Parathyroid adenoma (tissue), 2 donors: ENCODE measurements around the gene PHKB.
"Not testable (repeated sequence)": the region's sequence is repeated elsewhere in the genome, so short reads cannot be mapped to it uniquely, and the experiment has no call there.

Experiments used
- H2AFZ ChIP-seq: fragments of 300-600 bp; sonication (generic); one replicate; pipeline ENCODE4 v1.7.0; 2017; ENCODE audit warnings: antibody characterized with exemption, mild to moderate bottlenecking
- H3K27ac ChIP-seq: fragments of 300-600 bp; sonication (generic); one replicate; pipeline ENCODE4 v1.7.0; 2017
- H3K27me3 ChIP-seq: fragments of 300-600 bp; sonication (generic); one replicate; pipeline ENCODE4 v1.7.0; 2017; ENCODE audit warnings: low read length; ENCODE audit not compliant: control insufficient read depth, insufficient read depth
- H3K36me3 ChIP-seq: fragments of 300-600 bp; sonication (generic); one replicate; pipeline ENCODE4 v1.7.0; 2017; ENCODE audit warnings: low read length; ENCODE audit not compliant: control insufficient read depth, insufficient read depth
- H3K4me1 ChIP-seq: fragments of 300-600 bp; sonication (generic); one replicate; pipeline ENCODE4 v1.7.0; 2017; ENCODE audit warnings: control low read depth
- H3K4me2 ChIP-seq: fragments of 300-600 bp; sonication (generic); one replicate; pipeline ENCODE4 v1.7.0; 2017; ENCODE audit warnings: low read length
- H3K4me3 ChIP-seq: fragments of 300-600 bp; sonication (generic); one replicate; pipeline ENCODE4 v1.7.0; 2017; ENCODE audit warnings: low read depth, low read length
- H3K79me2 ChIP-seq: fragments of 300-600 bp; sonication (generic); one replicate; pipeline ENCODE4 v1.7.0; 2017; ENCODE audit warnings: control low read depth
- H3K9ac ChIP-seq: fragments of 300-600 bp; sonication (generic); one replicate; pipeline ENCODE4 v1.7.0; 2017; ENCODE audit warnings: mild to moderate bottlenecking
- H3K9me3 ChIP-seq: fragments of 300-600 bp; sonication (generic); one replicate; pipeline ENCODE4 v1.7.0; 2017; ENCODE audit warnings: low read length; ENCODE audit not compliant: control insufficient read depth
- CTCF ChIP-seq: fragments of 300-600 bp; sonication (generic); IDR thresholded peaks from one replicate; pipeline ENCODE4 v1.7.0; 2017; ENCODE audit warnings: antibody characterized with exemption, mild to moderate bottlenecking
- donor health status: primary hyperparathyroidism.

PHKB gene

GRCh38 chr16:47551185-47551584, 90.1 kb downstream of the PHKB start:
- H3K4me1 ChIP-seq, H2AFZ ChIP-seq, H3K27me3 ChIP-seq, H3K4me3 ChIP-seq, H3K9me3 ChIP-seq, H3K36me3 ChIP-seq, H3K79me2 ChIP-seq, H3K27ac ChIP-seq, H3K4me2 ChIP-seq, H3K9ac ChIP-seq: not testable (repeated sequence)

- not testable (repeated sequence) for H3K4me2 ChIP-seq, H3K9me3 ChIP-seq, H3K27me3 ChIP-seq, H2AFZ ChIP-seq, H3K4me1 ChIP-seq, H3K9ac ChIP-seq, H3K79me2 ChIP-seq, H3K4me3 ChIP-seq, H3K27ac ChIP-seq, H3K36me3 ChIP-seq
These were observed 90.6 kb downstream of the PHKB start for GRCh38 chr16:47551767-47552166.

DNA sequence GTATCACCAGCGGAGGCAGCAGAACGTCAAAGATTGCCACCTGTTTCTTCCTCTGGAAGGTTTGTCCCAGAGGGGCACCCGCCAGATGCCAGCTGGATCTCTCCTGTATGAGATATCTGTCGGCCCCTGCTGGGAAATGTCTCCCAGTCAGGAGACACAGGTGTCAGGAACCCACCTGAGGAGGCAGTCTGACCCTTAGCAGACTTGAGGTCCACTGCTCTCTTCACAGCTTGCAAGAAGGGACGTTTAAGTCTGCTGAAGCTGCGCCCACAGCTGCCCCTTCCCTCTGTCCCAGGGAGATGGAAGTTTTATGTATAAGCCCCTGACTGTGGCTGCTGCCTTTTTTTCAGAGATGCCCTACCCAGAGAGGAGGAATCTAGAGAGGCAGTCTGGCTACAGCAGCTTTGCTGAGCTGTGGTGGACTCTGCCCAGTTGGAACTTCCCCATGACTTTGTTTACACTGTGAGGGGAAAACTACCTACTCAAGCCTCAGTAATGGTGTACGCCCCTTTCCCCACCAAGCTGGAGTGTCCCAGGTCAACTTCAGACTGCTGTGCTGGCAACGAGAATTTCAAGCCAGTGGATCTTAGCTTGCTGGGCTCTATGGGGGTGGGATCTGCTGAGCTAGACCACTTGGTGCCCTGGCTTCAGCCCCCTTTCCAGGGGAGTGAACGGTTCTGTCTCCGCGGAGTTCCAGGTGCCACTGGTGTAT, 92.9 kb downstream of the PHKB start:
- Histone ChIP-seq H3K4me3 (no peak overlapping the region), H3K9ac (no peak overlapping the region), H3K36me3 (no peaks in the 10 kb centered on the region), H2AFZ (no peak overlapping the region), H3K27me3 (no peaks in the 10 kb centered on the region), H3K27ac (no peak overlapping the region), H3K79me2 (no peaks in the 10 kb centered on the region), H3K4me1 (no peaks in the 10 kb centered on the region), H3K9me3 (no peaks in the 10 kb centered on the region), H3K4me2 (no peak overlapping the region)
- TF ChIP-seq CTCF, result no peak

GRCh38 chr16:47554587-47554986, 93.5 kb downstream of the PHKB start:
- H3K27me3 ChIP-seq, H3K4me2 ChIP-seq, H3K27ac ChIP-seq, H3K9me3 ChIP-seq, H3K36me3 ChIP-seq, H3K79me2 ChIP-seq, H3K4me3 ChIP-seq, H3K4me1 ChIP-seq, H3K9ac ChIP-seq, H2AFZ ChIP-seq: not testable (repeated sequence)

DNA sequence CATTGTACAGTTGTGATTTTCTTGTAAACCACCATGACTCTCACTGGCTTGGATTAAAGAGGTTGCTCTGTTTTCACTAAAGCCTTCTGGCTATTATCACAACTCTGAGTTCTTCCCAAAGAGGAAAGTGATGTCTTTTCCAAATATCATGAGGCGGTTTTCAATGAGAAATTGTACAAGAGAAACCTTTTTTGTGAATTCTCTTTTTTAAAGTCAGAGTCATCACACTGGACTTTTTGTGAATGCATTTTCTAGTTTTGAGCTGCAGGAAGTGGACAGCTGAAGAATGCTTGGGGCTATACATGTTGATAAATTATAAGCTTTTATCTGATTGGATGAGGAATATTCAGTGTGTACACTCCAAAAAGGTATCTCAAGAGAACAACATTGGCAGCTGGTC, 100.2 kb downstream of the PHKB start:
- Histone ChIP-seq H3K27ac (no peak overlapping the region), H3K9ac (no peak overlapping the region), H2AFZ (no peak overlapping the region), H3K4me3 (no peak overlapping the region), H3K79me2 (peaks cover under 1% of the 10 kb centered on the region), H3K27me3 (no peaks in the 10 kb centered on the region), H3K36me3 (no peaks in the 10 kb centered on the region), H3K4me2 (no peak overlapping the region), H3K9me3 (no peaks in the 10 kb centered on the region), H3K4me1 (no peaks in the 10 kb centered on the region)
- TF ChIP-seq CTCF, result no peak

DNA sequence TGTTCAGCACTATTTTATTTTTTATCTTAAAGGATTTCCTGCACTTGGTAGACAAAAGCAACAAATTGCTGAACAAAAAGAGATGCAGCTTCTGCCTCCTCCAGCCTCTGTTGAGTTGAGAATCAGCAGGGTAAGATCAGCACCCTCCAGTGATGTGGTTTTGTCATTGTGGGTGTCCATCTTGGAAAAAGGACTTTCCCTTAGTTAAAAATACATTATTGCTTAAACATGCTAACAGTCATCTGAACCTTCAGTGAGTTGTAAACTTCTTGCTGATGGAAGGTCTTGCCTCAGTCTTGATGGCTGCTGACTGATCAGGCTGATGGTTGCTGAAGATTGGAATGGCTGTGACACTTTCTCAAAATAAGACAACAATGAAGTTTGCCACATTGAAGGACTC, 101.2 kb downstream of the PHKB start:
- Histone ChIP-seq H2AFZ (no peak overlapping the region), H3K9ac (no peak overlapping the region), H3K4me2 (no peak overlapping the region), H3K36me3 (no peaks in the 10 kb centered on the region), H3K4me1 (no peaks in the 10 kb centered on the region), H3K27me3 (no peaks in the 10 kb centered on the region), H3K9me3 (no peaks in the 10 kb centered on the region), H3K79me2 (peaks cover 4% of the 10 kb centered on the region), H3K4me3 (no peak overlapping the region), H3K27ac (no peak overlapping the region)
- TF ChIP-seq CTCF, result no peak
